CD1c-positive myeloid dendritic cell (primary cell): ENCODE data around the gene SLC16A9.
"Not testable (repeated sequence)": the region's sequence is repeated elsewhere in the genome, so short reads cannot be mapped to it uniquely, and the experiment has no call there.

Experiments used
- DNase-seq: peaks from one replicate; pipeline ENCODE4 v3.0.0-alpha.2; 2016; ENCODE audit errors: extremely low spot score

SLC16A9 gene

DNA sequence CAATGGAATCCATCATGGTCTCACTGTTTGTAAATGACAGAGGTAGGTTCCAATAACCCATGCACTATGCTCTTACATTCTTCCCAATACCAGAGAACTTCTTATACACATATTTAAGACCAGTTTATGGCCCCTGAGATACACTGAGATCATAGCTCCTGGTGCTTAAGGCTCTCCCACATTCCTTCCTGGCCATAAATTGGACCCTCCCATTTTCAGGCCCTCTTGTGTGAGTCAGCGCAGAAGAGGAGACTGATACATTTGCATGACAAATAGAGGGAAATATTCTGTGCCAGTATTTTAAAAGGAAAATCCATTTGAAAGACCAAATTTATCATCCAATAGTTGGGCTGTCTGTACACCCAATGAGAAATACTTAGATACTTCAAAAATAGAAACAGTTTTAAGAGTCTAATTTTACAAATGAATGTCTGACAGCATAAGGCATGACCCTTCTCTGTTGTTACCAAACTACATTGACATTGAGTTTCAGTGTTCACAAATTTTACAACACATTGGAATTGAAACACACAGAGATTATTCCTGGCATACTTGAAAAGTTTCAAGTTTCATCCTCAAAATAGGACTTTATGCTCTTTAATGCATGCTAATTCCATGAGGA is 35.3 kb downstream of the SLC16A9 start:
- DNase-seq: no peak

DNA sequence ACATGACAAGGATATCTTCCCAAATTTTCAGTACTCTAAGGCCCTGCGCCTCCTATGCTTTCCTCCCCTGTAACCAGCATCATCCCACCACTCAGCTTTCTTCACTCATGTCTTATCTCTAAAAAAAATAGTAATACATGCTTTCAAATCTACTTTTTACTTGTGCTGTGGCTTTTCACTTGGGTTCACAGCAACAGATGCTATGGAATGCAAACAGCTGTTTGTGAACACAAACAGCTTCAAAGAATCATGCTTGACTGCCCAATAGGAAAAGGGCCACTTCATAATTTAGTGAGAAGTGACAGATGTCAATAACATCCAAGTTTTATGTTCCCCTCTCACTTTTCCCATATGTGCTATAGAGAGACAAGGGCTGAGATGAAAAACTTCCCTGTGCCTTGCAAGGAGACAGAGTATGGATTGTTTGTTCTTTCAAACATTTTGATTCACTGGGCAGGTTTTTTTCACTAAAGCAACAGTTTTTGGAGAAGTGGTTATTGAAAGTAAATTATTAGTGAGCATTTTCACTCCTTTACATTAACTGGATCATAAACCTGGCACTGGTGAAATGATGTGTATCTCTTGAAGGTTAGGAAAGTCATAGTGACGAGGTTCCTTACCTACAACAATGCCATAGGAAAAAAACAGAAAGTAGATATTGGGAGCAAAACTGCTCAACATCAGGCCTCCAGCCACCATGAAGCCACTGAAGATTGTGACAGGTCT is 37.3 kb downstream of the SLC16A9 start:
- no peak for DNase-seq

DNA sequence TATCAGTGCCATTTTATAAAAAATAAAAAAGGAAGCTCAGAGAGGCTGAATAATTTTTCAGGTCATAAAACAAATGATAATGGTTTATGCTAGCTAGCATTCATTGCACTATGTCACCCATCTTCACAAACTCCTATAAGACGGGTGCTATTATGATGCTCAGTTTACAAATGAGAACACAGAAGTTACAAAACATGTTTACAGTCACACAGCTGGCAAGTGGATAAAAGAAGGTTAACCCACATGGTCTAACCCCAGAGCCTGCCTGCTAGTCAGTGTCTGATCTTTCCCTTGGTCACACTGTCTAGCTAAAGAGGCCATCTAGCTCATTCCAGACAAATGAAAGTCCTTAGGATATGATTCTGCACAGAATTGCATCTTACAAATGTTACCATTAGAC is 39.4 kb downstream of the SLC16A9 start:
- no peak for DNase-seq

DNA sequence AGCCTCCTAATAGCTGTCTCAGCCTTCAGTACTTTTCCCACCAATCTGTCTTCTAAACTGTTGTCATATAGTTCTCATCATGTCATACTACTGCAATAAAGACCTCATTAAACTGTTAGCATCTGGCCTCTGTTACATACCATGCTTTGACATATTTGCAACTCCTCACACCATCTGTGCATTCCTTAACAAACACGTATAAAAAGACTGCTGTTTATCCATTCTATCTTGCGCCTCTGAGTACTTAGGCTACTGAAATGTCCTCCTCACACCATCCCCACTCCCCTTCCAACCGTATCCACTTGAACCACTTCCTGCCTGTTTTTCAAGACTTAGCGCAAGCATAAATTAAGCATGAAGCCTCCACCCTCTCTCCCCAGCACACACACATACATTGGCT is 41.6 kb downstream of the SLC16A9 start:
- no peak for DNase-seq

DNA sequence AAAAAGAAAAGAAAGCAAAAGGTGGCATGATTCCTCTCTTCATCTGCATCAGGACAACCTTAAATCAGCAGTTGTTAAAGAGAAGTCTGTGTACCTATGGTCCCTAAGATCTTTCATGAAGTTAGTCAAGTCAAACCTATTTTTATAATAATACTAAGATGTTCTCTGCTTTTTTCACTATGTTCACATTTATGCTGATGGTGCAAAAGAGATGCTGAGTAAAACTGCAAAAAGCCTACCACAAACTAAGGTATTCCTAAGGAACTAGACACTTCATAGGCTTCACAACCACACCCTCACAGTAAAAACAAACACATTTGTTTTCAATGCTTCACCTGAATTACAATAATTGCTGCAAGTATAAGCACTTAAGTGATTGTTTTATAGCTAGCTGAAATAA is 43.3 kb downstream of the SLC16A9 start:
- DNase-seq: no peak

DNA sequence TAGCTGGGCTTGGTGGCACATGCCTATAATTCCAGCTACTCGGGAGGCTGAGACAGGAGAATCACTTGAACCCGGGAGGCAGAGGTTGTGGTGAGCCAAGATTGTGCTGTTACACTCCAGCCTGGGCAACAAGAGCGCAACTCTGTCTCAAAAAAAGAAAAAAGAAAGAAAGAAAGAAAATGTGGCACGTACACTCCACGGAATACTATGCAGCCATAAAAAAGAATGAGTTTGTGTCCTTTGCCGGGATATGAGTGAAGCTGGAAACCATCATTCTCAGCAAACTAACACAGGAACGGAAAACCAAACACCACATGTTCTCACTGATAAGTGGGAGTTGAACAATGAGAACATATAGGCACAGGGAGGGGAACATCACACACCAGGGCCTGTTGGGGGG is 46.4 kb downstream of the SLC16A9 start:
- not testable (repeated sequence) for DNase-seq

DNA sequence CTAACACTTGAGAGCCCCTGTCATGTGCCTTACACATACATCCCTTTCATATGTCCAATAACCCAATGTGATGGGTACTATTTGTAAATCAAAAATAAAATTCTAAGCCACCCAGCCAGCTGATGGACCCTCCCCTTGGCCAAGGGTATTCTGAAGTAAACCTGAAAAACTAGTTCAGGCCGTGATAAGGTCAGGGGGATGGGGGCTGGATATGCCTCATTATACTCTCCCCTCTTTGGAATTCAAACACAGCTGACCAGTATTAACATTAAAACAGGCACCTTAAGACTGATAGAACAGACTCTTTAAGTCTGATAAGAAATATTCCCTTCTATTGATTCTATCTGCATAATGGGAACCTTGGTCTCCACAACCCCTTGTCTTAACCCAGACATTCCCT is 51.9 kb downstream of the SLC16A9 start:
- no peak for DNase-seq

DNA sequence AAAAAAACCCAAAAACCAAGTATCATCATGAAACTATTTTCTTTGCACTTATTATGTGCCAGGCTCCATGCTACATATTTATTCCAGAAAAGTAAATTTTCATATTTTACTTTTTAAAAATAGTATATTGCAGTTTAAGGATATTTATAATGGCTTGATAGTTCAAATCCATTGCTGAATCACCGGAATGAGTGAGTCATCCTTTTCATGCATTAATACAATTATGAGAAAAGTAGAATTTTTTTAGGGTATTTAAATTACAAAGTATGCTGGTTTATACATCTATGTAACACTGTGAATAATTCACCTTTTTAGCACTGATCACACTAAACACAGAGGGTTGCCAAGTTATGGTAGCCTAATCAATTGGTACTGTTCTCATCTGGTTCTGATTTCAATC is 54.3 kb downstream of the SLC16A9 start:
- DNase-seq: no peak

DNA sequence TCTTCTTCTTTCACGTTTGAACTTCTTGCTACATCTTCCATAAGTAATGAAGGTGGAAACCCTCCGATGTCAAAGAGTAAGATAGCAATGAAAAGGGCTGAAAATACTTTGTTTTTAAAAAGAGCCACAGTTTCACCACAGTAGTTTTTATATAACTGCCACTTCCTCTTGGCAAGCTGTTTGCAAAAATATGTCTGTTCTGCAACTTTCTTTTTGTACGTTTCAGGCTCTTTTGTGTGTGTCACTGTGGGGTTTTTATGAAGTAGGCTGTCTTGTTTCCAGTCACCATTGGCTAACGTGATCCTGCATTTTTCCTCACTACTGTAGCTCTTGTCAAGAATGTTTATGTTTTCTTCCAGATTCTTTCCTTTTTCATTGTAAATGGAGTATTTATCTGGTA is 55.6 kb downstream of the SLC16A9 start:
- DNase-seq: peak; percentile 5

DNA sequence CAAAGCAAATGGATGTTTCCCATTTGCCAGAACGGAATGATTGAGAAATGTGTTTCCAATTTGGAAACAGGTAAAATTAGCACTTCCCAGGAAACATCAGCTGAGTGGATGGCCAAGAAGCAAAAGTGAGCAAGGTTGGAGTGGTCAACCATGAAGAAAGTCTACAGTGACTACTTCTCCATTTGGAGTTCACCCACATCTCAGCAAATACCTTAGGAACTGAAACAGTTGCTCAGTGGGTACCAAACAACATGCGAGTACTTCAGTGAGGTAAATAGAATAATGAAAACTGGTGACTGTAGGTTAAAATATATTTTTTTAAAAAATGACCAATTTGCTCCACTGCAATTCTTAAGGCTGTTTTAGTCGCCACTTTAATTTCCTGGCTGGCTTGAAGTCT is 57.7 kb downstream of the SLC16A9 start:
- no peak for DNase-seq

DNA sequence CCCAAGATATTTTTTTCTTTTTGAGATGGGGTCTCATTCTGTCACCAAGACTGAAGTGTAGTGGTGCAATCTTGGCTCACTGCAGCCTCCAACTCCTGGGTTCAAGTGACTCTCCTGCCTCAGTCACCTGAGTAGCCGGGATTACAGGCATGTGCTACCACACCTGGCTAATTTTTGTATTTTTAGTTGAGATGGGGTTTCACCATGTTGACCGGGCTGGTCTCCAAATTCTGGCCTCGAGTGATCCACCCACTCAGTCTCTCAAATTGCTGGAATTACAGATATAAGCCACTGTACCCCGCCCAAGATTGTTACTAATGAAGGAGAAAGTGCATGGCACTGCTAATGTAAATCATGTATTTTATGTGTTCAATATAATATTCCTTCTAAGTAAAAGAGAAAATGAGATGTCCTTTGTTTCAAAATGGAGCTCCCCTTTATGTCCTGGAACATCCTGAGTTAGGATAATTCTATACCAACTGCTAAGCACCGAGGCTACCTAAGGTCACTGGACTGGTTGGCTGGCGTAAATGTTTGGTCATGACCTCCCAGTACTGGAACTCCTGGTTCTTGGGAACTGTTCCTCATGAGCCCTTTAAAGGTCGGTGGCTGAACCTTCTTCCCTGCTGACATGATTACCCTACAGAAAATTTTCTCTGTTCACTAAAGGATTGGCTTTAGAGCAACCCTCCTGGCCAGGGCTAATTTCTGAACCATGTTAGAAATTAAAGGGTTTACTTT is 59.9 kb downstream of the SLC16A9 start:
- DNase-seq: no peak

DNA sequence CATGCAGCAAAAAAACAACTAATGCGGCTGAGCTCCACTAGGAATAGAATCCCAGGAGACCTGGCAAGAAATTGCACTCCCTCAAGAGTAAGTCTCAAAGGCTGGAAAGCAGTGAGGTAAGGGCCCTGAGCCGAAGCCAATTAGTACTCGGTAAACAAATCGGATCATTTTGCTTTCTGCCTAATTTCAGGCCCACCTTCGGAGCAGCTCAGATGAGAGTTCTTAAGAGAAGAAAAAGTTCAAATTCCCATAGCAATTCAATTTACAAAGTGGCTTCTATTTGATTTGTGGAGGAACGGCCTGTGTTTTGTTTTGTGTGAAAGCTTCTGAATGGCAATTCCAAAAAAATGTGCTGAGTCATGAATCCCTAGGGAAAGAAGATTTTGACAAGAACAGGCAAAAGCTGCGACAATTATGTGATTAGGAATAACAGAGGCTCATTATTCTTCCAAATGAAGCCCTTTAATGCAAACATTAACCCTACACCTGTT is 60.9 kb downstream of the SLC16A9 start:
- DNase-seq: no peak

DNA sequence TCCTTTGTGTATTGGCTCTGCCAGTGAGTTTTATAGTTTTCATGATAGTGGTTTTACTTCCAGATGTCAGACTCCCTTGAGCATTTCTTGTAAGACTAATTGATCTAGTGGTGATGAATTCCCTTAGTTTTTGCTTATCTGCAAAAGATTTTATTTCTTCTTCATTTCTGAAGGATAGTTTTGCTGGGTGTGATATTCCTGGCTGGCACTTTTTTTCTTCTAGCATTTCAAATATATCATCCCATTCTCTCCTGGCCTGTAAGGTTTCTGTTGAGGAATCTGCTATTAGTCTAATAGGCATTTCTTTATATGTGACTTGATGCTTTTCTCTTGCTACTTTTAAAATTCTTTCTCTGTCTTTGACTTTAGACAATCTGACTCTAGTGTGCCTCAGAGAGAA is 64.8 kb downstream of the SLC16A9 start:
- DNase-seq: no peak

DNA sequence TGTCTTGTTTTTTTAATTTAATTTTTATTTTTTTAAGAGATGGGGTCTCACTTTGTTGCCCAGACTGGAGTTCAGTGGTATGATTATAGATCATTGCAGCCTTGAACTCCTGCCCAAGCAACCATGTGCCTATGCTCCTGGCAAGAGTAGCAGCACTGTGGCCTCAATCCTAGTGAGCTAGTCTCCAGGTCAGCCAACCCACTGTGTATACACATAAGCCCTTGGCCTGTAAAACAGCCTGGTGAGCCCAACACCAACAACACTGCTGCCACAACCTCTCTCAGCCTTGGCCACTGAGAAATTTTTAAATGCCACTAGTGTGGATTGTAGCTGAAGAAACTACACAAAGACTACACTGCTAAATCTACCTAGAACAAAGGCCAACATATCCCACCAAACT is 68.0 kb downstream of the SLC16A9 start:
- not testable (repeated sequence) for DNase-seq

DNA sequence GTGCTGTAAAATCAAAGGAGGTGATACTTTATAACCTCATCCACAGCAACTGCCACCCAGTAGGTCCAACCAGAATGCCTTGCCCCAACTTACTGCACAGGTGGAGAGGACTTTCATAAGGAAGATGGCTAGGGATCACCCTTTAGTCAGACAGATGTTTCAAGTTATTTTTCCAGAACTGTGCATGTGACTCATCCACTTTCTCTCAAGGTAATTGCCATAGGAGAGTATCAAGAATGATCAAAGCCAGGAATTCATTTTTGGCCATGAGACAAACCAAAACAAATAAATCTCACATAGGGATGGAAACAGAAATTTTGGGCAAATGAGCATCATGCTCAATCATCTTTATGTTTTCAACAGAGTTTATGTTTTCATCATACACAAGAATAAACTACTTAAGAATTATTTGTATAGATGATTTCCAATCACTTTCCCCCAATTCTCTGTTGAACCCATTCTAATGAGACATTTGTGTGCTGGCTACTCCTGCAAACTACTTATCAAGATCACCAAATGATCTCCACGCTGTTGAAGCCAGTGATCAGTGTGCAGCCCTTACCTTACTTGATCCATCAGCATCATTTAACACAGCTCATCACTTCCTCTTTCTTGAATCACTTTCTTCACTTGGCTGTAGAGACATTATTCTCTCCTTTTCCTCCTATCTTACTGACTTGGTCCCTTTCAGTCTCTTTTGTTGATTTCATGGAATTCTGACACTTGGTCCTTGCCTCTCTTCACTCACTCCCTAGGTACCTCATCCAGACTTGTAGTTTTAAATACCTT is 74.0 kb downstream of the SLC16A9 start:
- DNase-seq: no peak

DNA sequence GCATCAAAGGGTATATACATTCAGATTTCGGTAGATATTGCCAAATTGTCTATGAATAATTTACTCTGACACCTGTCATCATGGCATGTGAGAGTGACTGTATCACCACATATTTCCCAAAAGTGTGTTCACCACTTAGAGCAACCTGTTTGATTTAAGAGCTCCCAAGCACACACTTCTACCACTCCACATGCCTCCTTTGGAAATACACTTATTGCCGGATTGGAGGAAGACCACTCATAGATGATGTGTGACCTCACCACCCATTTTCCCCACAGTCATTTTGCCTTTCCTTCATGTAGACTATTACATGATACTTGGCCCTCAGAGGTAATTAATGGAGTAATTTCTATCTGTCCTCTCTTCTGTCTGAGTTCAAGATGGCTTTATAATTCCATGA is 75.5 kb downstream of the SLC16A9 start:
- DNase-seq: no peak

DNA sequence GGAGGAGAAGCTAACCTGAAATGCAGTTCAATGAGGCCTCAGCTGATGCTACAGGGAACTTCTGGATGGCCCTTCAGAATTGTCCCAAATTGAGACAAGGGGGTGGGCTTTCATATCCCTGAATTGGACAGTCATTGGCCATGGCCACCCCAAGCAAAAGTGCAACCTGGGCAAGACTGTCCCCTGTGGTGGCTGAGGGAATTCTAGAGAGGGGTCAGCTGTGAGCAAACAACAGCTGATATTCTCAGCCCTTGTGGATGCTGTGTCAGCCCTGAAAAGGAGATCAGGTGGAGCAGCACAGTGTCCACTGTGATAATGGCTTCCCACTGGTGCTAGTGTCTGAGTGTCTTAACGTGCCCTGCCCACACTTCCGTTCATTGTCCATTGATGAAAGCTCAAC is 76.6 kb downstream of the SLC16A9 start:
- no peak for DNase-seq

DNA sequence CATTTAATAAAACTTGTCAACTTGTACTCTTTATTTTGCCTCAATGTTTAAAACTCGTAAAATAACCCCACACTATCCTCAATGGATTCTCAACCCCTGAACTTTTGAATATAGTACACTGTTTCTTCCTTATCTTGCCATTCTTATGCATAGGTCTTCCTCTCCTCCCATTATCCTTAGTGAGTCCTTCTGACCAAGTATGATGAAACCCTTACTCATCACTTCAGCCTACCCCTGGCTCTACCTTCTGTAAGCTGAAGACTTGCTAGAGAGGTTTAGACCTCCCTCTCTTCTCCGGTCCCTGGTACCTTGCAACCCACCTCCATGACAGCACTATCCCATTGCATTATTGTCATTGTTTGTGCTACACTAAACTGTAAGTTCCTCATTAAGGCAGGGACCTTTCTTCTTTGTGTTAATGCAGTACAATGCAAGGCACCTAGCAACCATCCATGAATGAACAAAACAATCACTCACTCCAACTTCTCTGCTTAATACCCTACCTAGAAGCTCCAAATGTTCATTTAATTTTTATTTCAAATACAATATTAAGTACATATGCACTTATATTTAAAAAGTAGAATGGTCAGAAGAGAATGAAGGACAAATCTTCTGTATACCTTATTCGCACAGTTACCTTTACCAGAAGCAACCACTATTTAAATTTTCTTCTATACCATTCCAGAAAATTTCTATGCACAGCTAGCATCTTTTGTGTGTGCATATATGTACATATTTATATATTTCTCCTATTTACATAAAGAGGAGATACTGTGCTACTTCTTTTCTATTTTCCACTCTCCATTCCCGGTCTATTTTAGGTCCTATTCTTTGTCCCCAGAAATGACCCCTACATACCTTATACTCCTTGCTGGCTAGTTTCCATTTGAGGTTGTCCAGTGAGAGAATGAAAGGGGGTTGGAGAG is 77.5 kb downstream of the SLC16A9 start:
- no peak for DNase-seq

DNA sequence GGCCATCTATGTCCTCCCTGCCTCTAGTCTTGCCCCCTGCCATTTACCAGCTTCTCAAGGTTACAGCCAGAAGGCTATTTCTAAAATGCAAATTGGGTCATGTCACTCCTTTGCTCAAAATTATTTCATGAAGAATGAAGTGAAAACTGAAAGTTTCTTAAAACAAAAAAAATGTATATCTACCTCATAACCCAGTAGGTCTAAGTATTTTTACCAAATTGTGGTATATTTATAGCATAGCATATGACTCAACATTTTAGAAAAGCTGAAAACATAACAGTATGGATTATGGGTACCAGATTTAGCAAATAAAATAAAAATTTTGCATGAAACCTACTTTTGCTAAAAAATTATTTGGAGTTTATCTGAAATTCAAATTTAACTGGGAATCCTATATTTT is 78.4 kb downstream of the SLC16A9 start:
- no peak for DNase-seq

DNA sequence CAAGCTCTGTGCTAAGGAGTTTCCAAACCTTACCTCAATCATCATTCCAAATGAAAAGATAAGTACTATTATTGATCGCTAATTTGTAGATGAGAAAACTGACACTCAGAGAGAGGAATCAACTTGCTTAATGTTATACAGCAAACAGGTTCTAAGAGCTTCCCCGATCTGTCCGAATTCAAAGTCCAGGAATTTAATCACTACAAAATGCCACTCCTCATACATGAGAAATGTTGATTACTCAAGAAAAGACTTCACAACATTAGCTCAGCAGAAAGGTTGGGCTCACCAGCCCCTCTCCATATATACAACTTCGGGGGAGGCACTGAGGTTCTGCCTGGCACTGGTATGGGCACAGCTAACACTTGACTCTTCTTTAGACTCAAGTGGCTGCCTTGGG is 80.7 kb downstream of the SLC16A9 start:
- no peak for DNase-seq

DNA sequence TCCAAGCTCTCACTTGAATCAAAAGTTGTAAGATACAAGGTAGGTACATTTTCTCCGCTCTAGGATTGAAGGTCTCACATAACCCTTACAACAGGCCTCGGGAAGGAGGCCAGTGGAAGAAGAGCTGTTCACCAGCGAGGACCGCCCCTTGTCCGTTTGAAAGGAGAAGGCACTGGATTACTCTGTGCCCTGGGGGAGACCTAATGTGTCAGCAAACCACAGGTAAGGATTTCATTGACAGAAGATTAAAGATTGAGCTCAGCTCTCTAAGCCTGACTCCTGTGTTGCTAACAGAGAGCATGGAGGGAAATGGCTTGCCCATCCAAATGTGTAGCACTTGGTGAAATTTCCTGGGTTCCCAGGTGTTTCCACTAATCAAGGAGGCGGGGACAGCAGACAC is 81.2 kb downstream of the SLC16A9 start:
- no peak for DNase-seq
